Prostate gland (tissue), 2 donors: ENCODE results near the gene INTS3. TPM values are rescaled to one million over a fixed set of nuclear protein-coding genes. Genes with fewer than 3 reads are reported as not detected.

ENCODE experiments used
- DNase-seq: peaks from one replicate; pipeline ENCODE4 v3.0.0-alpha.2; 2019; ENCODE audit warnings: low spot score
- H3K27ac ChIP-seq, 2 donors: fragments of 200-600 bp; sonication (generic); 2 replicates each; pipeline ENCODE4 v1.5.1; 2017 to 2019
- H3K27me3 ChIP-seq: fragments of 200-600 bp; sonication (generic); replicated peaks from 2 replicates; pipeline ENCODE4 v1.5.1; 2019; ENCODE audit not compliant: insufficient read depth
- H3K36me3 ChIP-seq, 2 donors: fragments of 200-600 bp; sonication (generic); 1 replicate in 1 of 2; 2 replicates in 1 of 2; pipeline versions ENCODE4 v1.5.1 to v1.8.1; 2017 to 2019
- H3K4me1 ChIP-seq: fragments of 200-600 bp; sonication (generic); replicated peaks from 2 replicates; pipeline ENCODE4 v1.5.1; 2019
- H3K4me3 ChIP-seq, 2 donors: fragments of 200-600 bp; sonication (generic); 2 replicates each; pipeline ENCODE4 v1.5.1; 2017 to 2019
- H3K9me3 ChIP-seq: fragments of 200-600 bp; sonication (generic); 2 replicates; pipeline ENCODE4 v1.5.1; 2017
- CTCF ChIP-seq, 4 experiments: fragments of 200-600 bp in 2 of 4; fragments of 450-650 bp in 2 of 4; sonication (generic) in 2 of 4; IDR thresholded peaks; 1 replicate in 3 of 4; 2 replicates in 1 of 4; pipeline ENCODE4 v1.5.1; 2016 to 2019; ENCODE audit warnings: antibody characterized with exemption in 4 of 4, mild to moderate bottlenecking in 2 of 4, moderate library complexity in 2 of 4
- POLR2A ChIP-seq: fragments of 450-650 bp; IDR thresholded peaks from one replicate; pipeline ENCODE4 v1.6.1; 2016; ENCODE audit warnings: antibody characterized with exemption, mild to moderate bottlenecking
- POLR2AphosphoS5 ChIP-seq: sonication (generic); formaldehyde crosslinking; IDR thresholded peaks from one replicate; pipeline ENCODE4 v1.6.1; 2017; ENCODE audit warnings: antibody characterized with exemption
- WGBS: methylation state at CpG from one replicate; pipeline ENCODE4 v1.1.5; 2018; 5-methylcytosine and 5-hydroxymethylcytosine counted together
- intact Hi-C: fragments of 100-400 bp; cut with DNase I; formaldehyde crosslinking; loops from one replicate; pipeline ENCODE4 v1.14.2; 2022
- total RNA-seq, 2 donors: library from RNA; depleted of rRNA; stranded (reverse); fragments of >200 nt; gene quantifications; one replicate each; pipeline ENCODE4 v1.1.0, GENCODE V29; 2016

The INTS3 gene
- total RNA-seq, 2 donors from 2014 or later = 26.1 to 70.0 TPM

GRCh38 chr1:153728305-153729066 is 636 bp downstream of the INTS3 start:
- peak; percentile 17 for DNase-seq
- WGBS = under 1% methylated on average over 19 of the region's 19 CpGs

GRCh38 chr1:153730468-153730988 is 2.7 kb downstream of the INTS3 start:
- H3K27ac ChIP-seq = no peak overlapping the region

More at GRCh38 chr1:153728305-153729066, 636 bp downstream of the INTS3 start:
- intact Hi-C loops = no loop called here
- Histone ChIP-seq H3K9me3 (no peaks in the 10 kb centered on the region), H3K27ac (peak overlapping the region; percentile 91 to 97), H3K36me3 (no peaks in the 10 kb centered on the region), H3K4me3 (peak overlapping the region; percentile 60 to 91), H3K27me3 (no peaks in the 10 kb centered on the region), H3K4me1 (peaks cover 9% of the 10 kb centered on the region)
- TF ChIP-seq POLR2AphosphoS5 = no peak
- no peak for TF ChIP-seq POLR2A
- TF ChIP-seq CTCF (IDR thresholded peaks at IDR 0.05) = peak in 1 of 4 experiments; percentile 10

GRCh38 chr1:153733970-153734369 is 6.1 kb downstream of the INTS3 start:
- WGBS = 26% methylated on average over 1 of the region's 1 CpG

More at GRCh38 chr1:153730468-153730988, 2.7 kb downstream of the INTS3 start:
- 70% methylated on average over 5 of the region's 5 CpGs for WGBS
- H3K27me3 ChIP-seq = no peaks in the 10 kb centered on the region
- H3K9me3 ChIP-seq = no peaks in the 10 kb centered on the region
- DNase-seq = no peak
- TF ChIP-seq POLR2AphosphoS5 (no peak), CTCF (IDR thresholded peaks at IDR 0.05) (no peak), POLR2A (no peak)
- no peak overlapping the region for H3K4me3 ChIP-seq
- intact Hi-C loops = no loop called here
- peaks cover 9% of the 10 kb centered on the region for H3K4me1 ChIP-seq
- H3K36me3 ChIP-seq = no peaks in the 10 kb centered on the region

GRCh38 chr1:153734396-153735089 is 6.7 kb downstream of the INTS3 start:
- intact Hi-C loops = no loop called here
- Histone ChIP-seq H3K4me3 (no peak overlapping the region), H3K9me3 (no peaks in the 10 kb centered on the region), H3K4me1 (peaks cover 5% of the 10 kb centered on the region), H3K27me3 (no peaks in the 10 kb centered on the region), H3K27ac (no peak overlapping the region), H3K36me3 (no peaks in the 10 kb centered on the region)
- DNase-seq = no peak
- 87% methylated on average over 3 of the region's 3 CpGs for WGBS
- TF ChIP-seq POLR2AphosphoS5 (no peak), POLR2A (no peak), CTCF (IDR thresholded peaks at IDR 0.05) (no peak)

More at GRCh38 chr1:153733970-153734369, 6.1 kb downstream of the INTS3 start:
- Histone ChIP-seq H3K4me3 (no peak overlapping the region), H3K36me3 (no peaks in the 10 kb centered on the region), H3K27ac (no peak overlapping the region), H3K27me3 (no peaks in the 10 kb centered on the region), H3K4me1 (peaks cover 6% of the 10 kb centered on the region), H3K9me3 (no peaks in the 10 kb centered on the region)
- intact Hi-C loops = no loop called here
- DNase-seq = no peak
- no peak for TF ChIP-seq POLR2A
- TF ChIP-seq POLR2AphosphoS5 = no peak
- TF ChIP-seq CTCF (IDR thresholded peaks at IDR 0.05) = no peak
